Left colon (tissue), 2 donors: ENCODE data around the gene ARHGAP23. TPM values are rescaled to one million over a fixed set of nuclear protein-coding genes. Genes with fewer than 3 reads are reported as not detected.
"Not testable (repeated sequence)": the region's sequence is repeated elsewhere in the genome, so short reads cannot be mapped to it uniquely, and the experiment has no call there.

Source experiments
- ATAC-seq: fragments of 200-7000 bp; cut with Tn5 transposase; one replicate; pipeline ENCODE4 v1.9.1; 2020; ENCODE audit warnings: mild to moderate bottlenecking, moderate library complexity
- DNase-seq, 2 donors: peaks; one replicate each; pipeline ENCODE4 v3.0.0-alpha.2; 2020
- intact Hi-C, 2 donors: fragments of 100-400 bp; cut with DNase I in 1 of 2; cut with micrococcal nuclease in 1 of 2; formaldehyde crosslinking; loops; one replicate each; pipeline versions ENCODE4 v1.11.2 to v1.14.0; 2022; cut with DNase I, micrococcal nuclease
- total RNA-seq, 2 donors: library from RNA; stranded (reverse); fragmentation: NEBNext Ultra II Directional; extraction: Animal tissue kit (Norgen Biotek cat#: 25700); gene quantifications; one replicate each; pipeline ENCODE4 v1.2.1, GENCODE V29; 2021
- donor health status: DM: no; HTN: no; CAD: no.
- donor health status: DM: yes; HTN: yes; CAD: no.

Gene ARHGAP23
- total RNA-seq, 2 donors from 2014 or later = 3.9 to 11.3 TPM

- intact Hi-C loops = no loop called here
- no peak for DNase-seq
- ATAC-seq = no peak
Observed at GRCh38 chr17:38420518-38420917, 7.7 kb upstream of the ARHGAP23 start.

DNA sequence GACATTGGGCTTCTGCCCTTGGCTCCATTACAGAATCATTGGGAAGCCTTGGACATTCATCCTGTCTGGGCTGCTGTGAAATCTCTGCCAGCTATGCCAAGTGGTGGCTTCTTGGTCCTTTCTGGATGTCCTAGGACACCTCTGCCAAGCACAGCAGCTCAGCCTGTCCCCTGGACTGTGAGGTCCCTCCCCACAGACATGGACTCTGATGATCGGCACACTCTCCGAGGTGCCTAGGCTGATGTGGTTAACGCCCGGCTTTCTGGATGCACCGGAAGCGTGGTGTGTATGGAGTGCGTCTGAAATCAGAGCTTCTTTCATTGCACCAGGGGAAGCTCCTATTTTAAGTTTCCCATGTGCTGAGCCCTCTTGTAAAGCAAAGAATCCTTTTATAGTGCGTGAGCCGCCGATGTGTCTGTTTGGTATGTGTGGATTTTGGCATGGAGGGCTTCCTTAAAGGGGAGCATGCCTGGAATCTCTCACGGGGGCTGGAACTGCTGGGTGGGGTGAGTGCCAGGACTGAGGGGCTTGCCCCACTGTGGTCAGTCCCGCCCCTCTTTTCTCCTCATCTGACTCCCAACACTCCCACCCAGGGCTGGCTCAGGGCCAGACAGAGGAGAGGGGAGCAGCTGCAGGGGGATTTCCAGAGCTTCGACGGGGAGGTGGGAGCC, 7.0 kb upstream of the ARHGAP23 start:
- no peak for ATAC-seq
- no peak for DNase-seq
- intact Hi-C loops = no loop called here

- no peak for ATAC-seq
- no peak for DNase-seq
- intact Hi-C loops = no loop called here
Observed at GRCh38 chr17:38421871-38422827, 6.1 kb upstream of the ARHGAP23 start.

GRCh38 chr17:38424297-38424972, 3.8 kb upstream of the ARHGAP23 start:
- intact Hi-C loops = no loop called here

DNA sequence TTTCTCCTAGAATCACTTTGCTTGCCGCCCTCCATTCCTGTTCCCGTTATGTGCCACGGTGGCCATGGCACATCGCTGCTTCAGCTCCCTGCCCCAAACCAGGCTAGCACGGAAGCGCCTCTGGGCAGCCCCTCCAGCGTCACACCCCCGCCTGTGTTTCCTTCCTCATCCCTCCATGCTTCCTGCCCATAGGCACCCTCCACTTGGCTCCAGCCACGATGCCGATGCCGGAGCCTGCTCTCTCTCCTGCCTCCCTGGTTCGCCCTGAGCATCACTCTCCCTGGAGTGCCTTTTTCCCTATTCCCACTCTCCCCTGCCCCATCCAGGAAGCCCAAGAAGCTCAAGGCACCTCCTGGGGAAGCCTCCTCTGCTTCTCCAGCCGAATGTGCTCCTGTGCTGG, 3.2 kb upstream of the ARHGAP23 start:
- intact Hi-C loops = no loop called here
- DNase-seq = no peak
- no peak for ATAC-seq

More at GRCh38 chr17:38424297-38424972, 3.8 kb upstream of the ARHGAP23 start:
- ATAC-seq = peak; percentile 52
- peak in 1 of 2 donors; percentile 49 for DNase-seq

- DNase-seq (no peak), ATAC-seq (no peak)
- intact Hi-C loops = no loop called here
Observed at GRCh38 chr17:38425744-38426143, 2.5 kb upstream of the ARHGAP23 start.

DNA sequence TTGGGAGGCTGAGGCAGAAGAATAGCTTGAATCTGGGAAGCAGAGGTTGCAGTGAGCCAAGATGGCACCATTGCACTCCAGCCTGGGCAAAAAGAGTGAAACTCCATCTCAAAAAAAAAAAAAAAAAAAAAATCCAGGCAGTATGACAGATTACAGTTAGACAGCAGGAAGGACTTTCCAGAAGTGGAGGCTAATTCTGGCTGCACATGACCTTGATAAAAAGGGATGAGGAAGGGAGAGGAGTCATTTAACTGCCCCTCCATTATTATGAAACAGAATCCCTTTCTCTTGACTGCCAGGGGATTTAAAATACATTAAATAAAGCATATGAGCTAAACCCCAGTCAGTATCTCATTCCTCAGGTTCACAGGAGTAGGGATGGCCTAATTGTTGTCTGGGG, 1.8 kb upstream of the ARHGAP23 start:
- intact Hi-C loops = no loop called here
- ATAC-seq = no peak

GRCh38 chr17:38427160-38427949, 909 bp upstream of the ARHGAP23 start:
- intact Hi-C loops = no loop called here
- ATAC-seq (no peak), DNase-seq (no peak)

More for the DNA sequence above, 1.8 kb upstream of the ARHGAP23 start:
- DNase-seq = no peak

- ATAC-seq = peak; percentile 40
- intact Hi-C loops = no loop called here
- peak in 1 of 2 donors; percentile 55 for DNase-seq
Observed at GRCh38 chr17:38428643-38429371, 543 bp downstream of the ARHGAP23 start.

- intact Hi-C loops = no loop called here
- ATAC-seq (no peak), DNase-seq (no peak)
Observed at GRCh38 chr17:38429476-38430100, 1.3 kb downstream of the ARHGAP23 start.

GRCh38 chr17:38430316-38430715, 2.1 kb downstream of the ARHGAP23 start:
- no peak for ATAC-seq
- intact Hi-C loops = no loop called here
- DNase-seq = no peak

GRCh38 chr17:38430822-38431221, 2.6 kb downstream of the ARHGAP23 start:
- intact Hi-C loops = no loop called here
- no peak for ATAC-seq
- no peak for DNase-seq

- intact Hi-C loops = no loop called here
- DNase-seq (no peak), ATAC-seq (no peak)
Observed at GRCh38 chr17:38431346-38432145, 3.3 kb downstream of the ARHGAP23 start.

DNA sequence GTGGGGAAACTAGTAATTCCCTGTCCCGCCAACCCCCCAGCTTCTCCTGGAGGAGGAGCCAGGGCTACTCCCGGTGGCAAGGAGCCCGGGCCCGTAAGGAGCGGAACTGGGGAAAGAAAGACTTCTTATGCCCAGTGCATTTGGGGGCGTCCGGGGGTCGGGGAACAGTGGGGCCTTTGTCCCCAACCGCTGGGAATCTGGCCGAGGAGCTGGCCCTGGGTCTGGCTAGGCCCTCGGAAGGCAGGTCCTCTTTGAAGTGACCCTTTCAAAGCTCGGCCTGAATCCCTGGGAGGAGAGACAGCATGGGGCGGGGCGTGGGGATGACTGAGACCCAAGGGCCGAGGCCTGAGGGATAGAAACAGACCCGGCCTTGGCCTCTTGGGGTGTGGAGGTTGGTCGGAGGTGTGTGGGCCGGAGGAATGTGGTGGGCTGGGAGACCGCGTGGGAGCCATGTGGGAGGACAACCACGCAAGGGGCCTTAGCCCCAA, 6.0 kb downstream of the ARHGAP23 start:
- DNase-seq = no peak
- ATAC-seq = no peak
- intact Hi-C loops = no loop called here

DNA sequence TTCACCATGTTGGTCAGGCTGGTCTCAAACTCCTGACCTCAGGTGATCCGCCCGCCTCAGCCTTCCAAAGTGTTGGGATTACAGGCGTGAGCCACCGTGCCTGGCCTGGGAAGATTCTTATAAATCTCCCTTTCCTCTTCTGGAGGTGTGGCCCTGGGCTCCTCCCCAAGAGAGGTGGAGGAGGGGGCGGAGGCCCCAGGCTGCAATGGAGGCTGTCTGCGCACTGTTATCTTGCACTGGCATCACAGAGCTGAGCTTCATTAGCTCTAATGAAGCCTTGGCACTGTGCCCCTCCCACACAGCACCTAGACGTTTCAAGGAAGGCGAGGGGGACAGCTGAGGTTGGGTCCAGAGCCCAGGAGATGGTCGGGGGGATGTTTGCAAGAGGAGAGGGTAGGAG, 7.5 kb downstream of the ARHGAP23 start:
- ATAC-seq (no peak), DNase-seq (no peak)
- intact Hi-C loops = no loop called here

GRCh38 chr17:38436386-38436785, 8.1 kb downstream of the ARHGAP23 start:
- intact Hi-C loops = no loop called here
- ATAC-seq (no peak), DNase-seq (no peak)

DNA sequence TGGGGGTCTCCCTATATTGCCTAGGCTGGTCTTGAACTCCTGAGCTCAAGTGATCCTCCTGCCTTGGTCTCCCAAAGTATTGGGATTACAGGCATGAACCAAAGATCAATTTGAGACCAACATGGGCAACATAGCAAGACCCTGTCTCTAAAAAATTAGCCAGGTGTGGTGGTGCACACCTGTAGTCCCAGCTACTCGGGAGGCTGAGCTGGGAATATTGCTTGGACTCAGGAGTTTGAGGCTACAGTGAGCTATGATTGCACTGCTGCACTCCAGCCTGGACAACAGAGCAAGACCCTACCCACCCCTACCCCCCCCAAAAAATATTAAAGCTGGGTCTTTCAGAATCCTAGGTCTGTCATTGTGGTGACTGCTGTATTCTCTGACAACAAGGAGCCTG, 9.0 kb downstream of the ARHGAP23 start:
- ATAC-seq, DNase-seq, intact Hi-C loops: not testable (repeated sequence)
